Osteocyte (in vitro differentiated cells): Measurements from ENCODE around the gene ZNF275. TPM values are rescaled to one million over a fixed set of nuclear protein-coding genes. Genes with fewer than 3 reads are reported as not detected.
A peak's percentile ranks its signal among the peaks of the same experiment; 100 is the strongest.

Source experiments
- DNase-seq: peaks from one replicate; pipeline ENCODE4 v3.0.0; 2021; ENCODE audit warnings: mixed read lengths; ENCODE audit not compliant: unreplicated experiment; ENCODE audit errors: extremely low spot score
- H3K27ac Mint-ChIP-seq: one replicate; pipeline ENCODE4 v1.8.0; 2021; ENCODE audit warnings: mild to moderate bottlenecking, mixed read lengths; ENCODE audit not compliant: unreplicated experiment
- H3K27me3 Mint-ChIP-seq: one replicate; pipeline ENCODE4 v1.8.0; 2021; ENCODE audit warnings: mixed read lengths; ENCODE audit not compliant: unreplicated experiment
- H3K36me3 Mint-ChIP-seq: one replicate; pipeline ENCODE4 v1.8.0; 2021; ENCODE audit warnings: mixed read lengths; ENCODE audit not compliant: unreplicated experiment
- H3K4me1 Mint-ChIP-seq: one replicate; pipeline ENCODE4 v1.8.0; 2021; ENCODE audit warnings: mixed read lengths; ENCODE audit not compliant: unreplicated experiment
- H3K4me3 Mint-ChIP-seq: one replicate; pipeline ENCODE4 v1.8.0; 2021; ENCODE audit warnings: mild to moderate bottlenecking, moderate library complexity, mixed read lengths; ENCODE audit not compliant: unreplicated experiment
- H3K9me3 Mint-ChIP-seq: one replicate; pipeline ENCODE4 v1.8.0; 2021; ENCODE audit warnings: mixed read lengths; ENCODE audit not compliant: unreplicated experiment
- total RNA-seq: library from RNA; stranded (reverse); gene quantifications from 2 replicates; pipeline ENCODE4 v1.2.1, GENCODE V29; 2021
- TF ChIP-seq, protein P1 (sequence below): fragments of 200-600 bp; sonication (generic); IDR thresholded peaks from 2 replicates; pipeline ENCODE4 v1.5.0; 2021; ENCODE audit warnings: antibody characterized with exemption, mild to moderate bottlenecking, moderate library complexity

ZNF275 gene
- total RNA-seq, 1 donor from 2014 or later = 14.6 TPM

DNA sequence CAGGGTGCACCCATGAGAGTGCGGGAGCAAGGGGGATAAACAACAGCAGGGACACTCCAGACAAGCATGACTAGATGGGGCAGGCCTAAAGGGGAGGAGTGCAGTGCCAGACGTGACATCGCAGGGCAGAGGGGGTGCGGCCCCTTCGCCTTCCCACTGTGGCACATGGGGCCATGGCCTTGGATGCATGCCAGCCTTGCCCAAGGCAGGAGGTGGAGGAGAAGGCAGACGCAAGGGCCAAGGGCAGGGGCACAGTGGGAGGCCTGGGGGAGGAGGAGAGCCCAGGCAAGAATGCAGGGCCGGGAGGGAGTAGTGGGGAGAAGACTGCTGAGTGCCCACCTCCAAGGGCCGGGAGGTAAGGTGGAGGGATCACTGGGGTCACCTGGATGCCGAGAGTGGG, 45.6 kb downstream of the ZNF275 start:
- H3K4me3 Mint-ChIP-seq = no peak overlapping the region
- no peaks in the 10 kb centered on the region for H3K36me3 Mint-ChIP-seq
- no peak overlapping the region for H3K27ac Mint-ChIP-seq
- DNase-seq = peak; percentile 84
- H3K27me3 Mint-ChIP-seq = no peaks in the 10 kb centered on the region
- peaks cover 11% of the 10 kb centered on the region for H3K9me3 Mint-ChIP-seq
- TF ChIP-seq, protein P1, sequence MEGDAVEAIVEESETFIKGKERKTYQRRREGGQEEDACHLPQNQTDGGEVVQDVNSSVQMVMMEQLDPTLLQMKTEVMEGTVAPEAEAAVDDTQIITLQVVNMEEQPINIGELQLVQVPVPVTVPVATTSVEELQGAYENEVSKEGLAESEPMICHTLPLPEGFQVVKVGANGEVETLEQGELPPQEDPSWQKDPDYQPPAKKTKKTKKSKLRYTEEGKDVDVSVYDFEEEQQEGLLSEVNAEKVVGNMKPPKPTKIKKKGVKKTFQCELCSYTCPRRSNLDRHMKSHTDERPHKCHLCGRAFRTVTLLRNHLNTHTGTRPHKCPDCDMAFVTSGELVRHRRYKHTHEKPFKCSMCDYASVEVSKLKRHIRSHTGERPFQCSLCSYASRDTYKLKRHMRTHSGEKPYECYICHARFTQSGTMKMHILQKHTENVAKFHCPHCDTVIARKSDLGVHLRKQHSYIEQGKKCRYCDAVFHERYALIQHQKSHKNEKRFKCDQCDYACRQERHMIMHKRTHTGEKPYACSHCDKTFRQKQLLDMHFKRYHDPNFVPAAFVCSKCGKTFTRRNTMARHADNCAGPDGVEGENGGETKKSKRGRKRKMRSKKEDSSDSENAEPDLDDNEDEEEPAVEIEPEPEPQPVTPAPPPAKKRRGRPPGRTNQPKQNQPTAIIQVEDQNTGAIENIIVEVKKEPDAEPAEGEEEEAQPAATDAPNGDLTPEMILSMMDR = no peak
- no peaks in the 10 kb centered on the region for H3K4me1 Mint-ChIP-seq

- TF ChIP-seq, protein P1 = no peak
- peaks cover 11% of the 10 kb centered on the region for H3K9me3 Mint-ChIP-seq
- peak; percentile 66 for DNase-seq
- no peaks in the 10 kb centered on the region for H3K4me1 Mint-ChIP-seq
- H3K36me3 Mint-ChIP-seq = no peaks in the 10 kb centered on the region
- no peak overlapping the region for H3K4me3 Mint-ChIP-seq
- no peak overlapping the region for H3K27ac Mint-ChIP-seq
- H3K27me3 Mint-ChIP-seq = no peaks in the 10 kb centered on the region
These were observed 46.1 kb downstream of the ZNF275 start for GRCh38 chrX:153379971-153380581.

DNA sequence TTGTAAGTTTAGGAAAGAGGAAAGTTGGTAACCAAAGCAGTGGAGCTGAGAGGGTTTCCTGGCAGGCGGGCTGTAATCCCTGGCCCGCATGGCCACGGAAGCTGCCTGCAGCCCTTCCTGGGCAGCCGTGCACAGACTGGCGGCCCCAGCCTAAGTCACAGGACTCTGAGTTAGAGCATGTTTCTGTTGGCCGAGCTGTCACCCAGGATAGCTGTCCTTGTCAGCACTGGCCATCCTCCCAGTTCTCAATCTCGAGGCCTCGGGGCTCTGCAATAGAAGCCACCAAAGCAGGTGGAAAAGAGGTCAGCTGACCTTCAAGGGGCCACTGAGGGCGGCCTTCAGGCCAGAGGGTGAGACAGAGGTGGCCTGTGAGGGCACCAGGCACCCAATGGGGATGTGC, 46.7 kb downstream of the ZNF275 start:
- DNase-seq = peak; percentile 74
- Mint-ChIP-seq H3K9me3 (peaks cover 11% of the 10 kb centered on the region), H3K4me1 (no peaks in the 10 kb centered on the region), H3K27ac (no peak overlapping the region), H3K27me3 (no peaks in the 10 kb centered on the region), H3K36me3 (no peaks in the 10 kb centered on the region), H3K4me3 (no peak overlapping the region)
- TF ChIP-seq, protein P1 = no peak

DNA sequence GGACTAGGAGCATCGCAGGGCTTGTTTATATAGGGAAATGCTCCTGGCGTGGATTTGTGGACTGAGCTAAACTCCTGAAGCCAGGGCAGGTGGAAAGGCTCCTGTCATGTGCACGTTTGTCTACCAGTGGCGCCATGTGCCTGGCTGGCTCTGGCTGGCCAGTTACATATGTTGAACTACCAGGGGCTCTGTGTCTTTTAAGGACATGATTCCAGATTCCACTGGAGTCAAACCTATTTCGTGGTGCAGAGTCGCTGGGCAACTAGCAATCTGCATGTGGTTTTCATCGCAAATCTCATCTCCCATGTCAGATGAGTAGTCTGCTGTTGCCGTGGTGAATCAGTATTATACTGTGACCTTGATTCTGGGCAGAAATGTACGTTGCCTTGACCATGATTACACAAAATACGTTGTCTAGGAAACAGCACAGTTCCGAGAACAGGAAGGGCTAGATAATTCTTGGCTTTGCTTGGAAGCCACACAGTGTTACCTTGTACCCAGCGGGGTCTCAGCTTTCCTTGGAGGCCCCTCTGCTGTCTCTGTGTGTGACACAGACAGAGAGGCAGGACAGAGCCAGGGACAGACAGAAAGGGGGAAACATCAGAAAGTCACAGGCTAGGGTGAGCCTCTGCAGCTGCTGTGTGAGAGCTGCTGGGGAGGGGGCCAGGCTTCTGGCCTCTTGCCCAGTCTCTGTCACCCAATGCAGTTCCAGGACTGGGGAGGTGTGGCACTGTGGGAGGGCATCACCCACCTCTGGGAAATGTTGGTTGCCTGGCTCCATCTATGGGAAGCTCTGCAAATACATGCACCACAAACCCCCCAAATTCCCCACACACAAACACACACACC, 48.0 kb downstream of the ZNF275 start:
- Mint-ChIP-seq H3K27me3 (no peaks in the 10 kb centered on the region), H3K36me3 (no peaks in the 10 kb centered on the region), H3K4me3 (no peak overlapping the region), H3K27ac (no peak overlapping the region), H3K4me1 (no peaks in the 10 kb centered on the region), H3K9me3 (peaks cover 6% of the 10 kb centered on the region)
- TF ChIP-seq, protein P1 = peak; percentile 30
- DNase-seq = peak; percentile 85
